ENCODE measurements around the gene SLC39A13. TPM values are rescaled to one million over a fixed set of nuclear protein-coding genes. Genes with fewer than 3 reads are reported as not detected.

The SLC39A13 gene
- polyA plus RNA-seq, 3 donors, result 4.8 to 27.4 (median 5.9) TPM

GRCh38 chr11:47394050-47394321, 14.4 kb upstream of the SLC39A13 start:
- Histone ChIP-seq H3K9me3 (replicated peaks in 1 of 2; ENCODE audit: control insufficient read depth in 1 of 2, insufficient read depth in 1 of 2, low read length in 2 of 2) (no peaks in the 10 kb centered on the region), H3K4me3 (replicated peaks in 1 of 3; ENCODE audit: low read depth in 2 of 3, low read length in 3 of 3) (peak overlapping the region; percentile 5 to 65 (median 51)), H3K4me2 (replicated peaks; ENCODE audit: extremely low read depth, low read length, poor library complexity, severe bottlenecking) (peak overlapping the region; percentile 79), H2AFZ (ENCODE audit: insufficient read depth, low read depth, low read length, poor library complexity, severe bottlenecking) (no peak overlapping the region), H3K9ac (ENCODE audit: insufficient read depth, low read length, poor library complexity, severe bottlenecking) (peak overlapping the region; percentile 99), H3K27ac (ENCODE audit: low read depth in 1 of 2, low read length in 2 of 2) (peak overlapping the region; percentile 98 to 100), H4K20me1 (ENCODE audit: insufficient read depth, low read length) (no peaks in the 10 kb centered on the region), H3K27me3 (ENCODE audit: control insufficient read depth in 2 of 2, insufficient read depth in 2 of 2, low read length in 2 of 2) (no peaks in the 10 kb centered on the region), H3K36me3 (replicated peaks in 1 of 2; ENCODE audit: control insufficient read depth in 1 of 2, insufficient read depth in 2 of 2, low read length in 2 of 2) (peaks cover 0 to 1% of the 10 kb centered on the region in 2 donors), H3K4me1 (ENCODE audit: control insufficient read depth in 1 of 2, insufficient read depth in 2 of 2, low read length in 2 of 2) (peaks cover 76 to 81% of the 10 kb centered on the region in 2 donors), H3K79me2 (ENCODE audit: insufficient read depth, low read length) (peaks cover 72% of the 10 kb centered on the region)
- WGBS (ENCODE audit: insufficient coverage), result 11% methylated on average over 3 of the region's 9 CpGs
- DNase-seq, result peak; percentile 53 to 66 (median 55)
- Mint-ChIP-seq H3K9me3 (peaks cover 0 to 2% (median 0%) of the 10 kb centered on the region in 7 donors), H3K36me3 (peaks cover 15 to 47% of the 10 kb centered on the region in 2 donors), H3K27me3 (ENCODE audit: low read depth in 3 of 3) (no peaks in the 10 kb centered on the region), H3K4me1 (peaks cover 71% of the 10 kb centered on the region), H3K4me3 (peak overlapping the region; percentile 80 to 90), H3K27ac (peak overlapping the region; percentile 99 to 100 (median 100))
- TF ChIP-seq CTCF (IDR thresholded peaks at IDR 0.05), result no peak
- intact Hi-C loops (cut with micrococcal nuclease), result no loop called here

- peaks cover 74 to 81% of the 10 kb centered on the region in 2 donors for H3K4me1 ChIP-seq (ENCODE audit: control insufficient read depth in 1 of 2, insufficient read depth in 2 of 2, low read length in 2 of 2)
Measured at GRCh38 chr11:47394322-47395222, 13.8 kb upstream of the SLC39A13 start.

More at GRCh38 chr11:47394322-47395222, 13.8 kb upstream of the SLC39A13 start:
- intact Hi-C loops (cut with micrococcal nuclease), result no loop called here
- Histone ChIP-seq H3K27ac (ENCODE audit: low read depth in 1 of 2, low read length in 2 of 2) (peak overlapping the region; percentile 98 to 100), H3K9me3 (replicated peaks in 1 of 2; ENCODE audit: control insufficient read depth in 1 of 2, insufficient read depth in 1 of 2, low read length in 2 of 2) (no peaks in the 10 kb centered on the region), H3K79me2 (ENCODE audit: insufficient read depth, low read length) (peaks cover 66% of the 10 kb centered on the region), H3K36me3 (replicated peaks in 1 of 2; ENCODE audit: control insufficient read depth in 1 of 2, insufficient read depth in 2 of 2, low read length in 2 of 2) (no peaks in the 10 kb centered on the region), H3K9ac (ENCODE audit: insufficient read depth, low read length, poor library complexity, severe bottlenecking) (peak overlapping the region; percentile 99), H2AFZ (ENCODE audit: insufficient read depth, low read depth, low read length, poor library complexity, severe bottlenecking) (no peak overlapping the region), H3K27me3 (ENCODE audit: control insufficient read depth in 2 of 2, insufficient read depth in 2 of 2, low read length in 2 of 2) (no peaks in the 10 kb centered on the region), H3K4me3 (replicated peaks in 1 of 3; ENCODE audit: low read depth in 2 of 3, low read length in 3 of 3) (peak overlapping the region; percentile 26 to 65 (median 51)), H3K4me2 (replicated peaks; ENCODE audit: extremely low read depth, low read length, poor library complexity, severe bottlenecking) (peak overlapping the region; percentile 79), H4K20me1 (ENCODE audit: insufficient read depth, low read length) (no peaks in the 10 kb centered on the region)
- peaks cover 0 to 2% (median 0%) of the 10 kb centered on the region in 7 donors for H3K9me3 Mint-ChIP-seq
- no peaks in the 10 kb centered on the region for H3K27me3 Mint-ChIP-seq (ENCODE audit: low read depth in 3 of 3)
- H3K4me3 Mint-ChIP-seq, result peak overlapping the region; percentile 80 to 94
- H3K27ac Mint-ChIP-seq, result peak overlapping the region; percentile 99 to 100 (median 100)
- H3K4me1 Mint-ChIP-seq, result peaks cover 70% of the 10 kb centered on the region
- DNase-seq, result peak; percentile 95 to 97 (median 95)
- WGBS (ENCODE audit: insufficient coverage), result 2% methylated on average over 31 of the region's 39 CpGs
- no peak for TF ChIP-seq CTCF (IDR thresholded peaks at IDR 0.05)
- H3K36me3 Mint-ChIP-seq, result peaks cover 12 to 41% of the 10 kb centered on the region in 2 donors
